SU-DHL-6 (cell line): ENCODE data around the gene OR10V1.
"Not testable (repeated sequence)": the region's sequence is repeated elsewhere in the genome, so short reads cannot be mapped to it uniquely, and the experiment has no call there.

Source experiments
- CTCF ChIP-seq: fragments of 200-600 bp; sonication (generic); IDR thresholded peaks from one replicate; pipeline ENCODE4 v1.5.1; 2017; ENCODE audit warnings: antibody characterized with exemption, mild to moderate bottlenecking, low read length, moderate library complexity; ENCODE audit not compliant: insufficient read depth, poor library complexity, severe bottlenecking
- EZH2phosphoT487 ChIP-seq: fragments of 200-600 bp; sonication (generic), shearing (Covaris generic); conservative IDR thresholded peaks from 2 replicates; pipeline ENCODE4 v1.6.1; 2018; ENCODE audit warnings: mild to moderate bottlenecking, antibody characterized with exemption, low read length, moderate library complexity, mixed read lengths

- TF ChIP-seq EZH2phosphoT487, CTCF: not testable (repeated sequence)
Observed at GRCh38 chr11:59681260-59681725, 32.4 kb downstream of the OR10V1 start.
